ENCODE measurements around the gene POLQ. TPM values are rescaled to one million over a fixed set of nuclear protein-coding genes. Genes with fewer than 3 reads are reported as not detected.
A peak's percentile ranks its signal among the peaks of the same experiment; 100 is the strongest.
"Not testable (repeated sequence)": the region's sequence is repeated elsewhere in the genome, so short reads cannot be mapped to it uniquely, and the experiment has no call there.

POLQ gene
- total RNA-seq (under 1 TPM; 0.13 to 0.90 (median 0.50) TPM), polyA plus RNA-seq (under 1 TPM; 0.01 to 0.30 (median 0.04) TPM)
- long read RNA-seq, donor 1, result 0 reads
- long read RNA-seq, donor 2, result 0 reads

DNA sequence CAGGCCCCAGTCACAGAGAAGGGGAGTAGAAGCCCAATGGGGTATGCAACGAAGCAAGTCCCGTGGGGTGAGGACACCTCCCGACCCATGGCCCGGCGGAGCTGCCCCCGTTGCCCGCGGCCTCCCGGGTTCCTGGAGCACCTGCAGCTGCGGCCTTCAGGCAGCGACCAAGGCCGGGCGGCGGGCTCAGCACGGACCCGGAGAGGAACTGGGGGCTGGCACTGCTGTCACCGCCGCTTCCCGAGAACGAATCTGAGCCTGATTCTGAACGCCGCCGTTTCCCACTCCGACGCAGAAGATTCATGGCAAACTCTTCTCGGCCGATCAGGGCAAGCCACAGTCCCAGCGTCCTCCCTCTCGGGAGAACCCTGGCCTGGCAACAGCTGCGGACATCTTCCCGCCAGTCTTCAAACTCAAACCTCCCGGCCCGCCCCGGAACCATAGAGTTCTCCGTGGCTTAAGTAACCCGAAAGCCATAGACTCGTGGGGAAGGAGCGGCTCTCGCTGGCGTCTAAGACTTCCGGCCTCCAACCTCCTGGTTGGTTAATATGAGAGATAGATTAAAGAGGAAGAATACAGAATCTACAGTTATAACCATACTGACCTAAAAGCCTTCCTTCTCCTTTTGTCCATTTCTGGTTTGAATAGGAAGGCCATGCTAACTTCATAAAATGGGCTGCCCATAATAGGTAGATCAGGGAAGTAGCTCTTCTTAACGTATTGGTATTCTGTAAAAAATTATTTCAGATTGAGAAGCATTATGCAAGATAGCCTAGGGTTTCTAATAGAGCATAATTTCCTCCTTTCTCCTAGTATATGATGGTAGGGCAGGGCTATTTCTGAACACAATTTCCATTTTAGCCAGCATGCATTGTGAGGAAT is at the start of gene POLQ:
Gene POLQ (minus strand): TSS at position 415 of the 882 bp plus-strand sequence. CDS start 111 bp downstream, at position 304.
- ATAC-seq, result peak; percentile 97 to 99 (median 98)
- Histone ChIP-seq H3K36me3 (ENCODE audit: insufficient read depth in 1 of 2, low read depth in 1 of 2) (no peaks in the 10 kb centered on the region), H3K27me3 (ENCODE audit: insufficient read depth in 3 of 3, low read length in 2 of 3) (no peaks in the 10 kb centered on the region), H3K9me3 (no peaks in the 10 kb centered on the region), H3K27ac (peak within 1 kb of the TSS; percentile 80), H3K4me3 (peak within 1 kb of the TSS; percentile 75), H3K4me1 (peaks cover 6% of the 10 kb centered on the region)
- WGBS, 3 donors, result 0% methylated on average over 38 to 42 of the region's 42 CpGs
- DNase-seq, result peak; percentile 87 to 93
- TF ChIP-seq, protein P1, sequence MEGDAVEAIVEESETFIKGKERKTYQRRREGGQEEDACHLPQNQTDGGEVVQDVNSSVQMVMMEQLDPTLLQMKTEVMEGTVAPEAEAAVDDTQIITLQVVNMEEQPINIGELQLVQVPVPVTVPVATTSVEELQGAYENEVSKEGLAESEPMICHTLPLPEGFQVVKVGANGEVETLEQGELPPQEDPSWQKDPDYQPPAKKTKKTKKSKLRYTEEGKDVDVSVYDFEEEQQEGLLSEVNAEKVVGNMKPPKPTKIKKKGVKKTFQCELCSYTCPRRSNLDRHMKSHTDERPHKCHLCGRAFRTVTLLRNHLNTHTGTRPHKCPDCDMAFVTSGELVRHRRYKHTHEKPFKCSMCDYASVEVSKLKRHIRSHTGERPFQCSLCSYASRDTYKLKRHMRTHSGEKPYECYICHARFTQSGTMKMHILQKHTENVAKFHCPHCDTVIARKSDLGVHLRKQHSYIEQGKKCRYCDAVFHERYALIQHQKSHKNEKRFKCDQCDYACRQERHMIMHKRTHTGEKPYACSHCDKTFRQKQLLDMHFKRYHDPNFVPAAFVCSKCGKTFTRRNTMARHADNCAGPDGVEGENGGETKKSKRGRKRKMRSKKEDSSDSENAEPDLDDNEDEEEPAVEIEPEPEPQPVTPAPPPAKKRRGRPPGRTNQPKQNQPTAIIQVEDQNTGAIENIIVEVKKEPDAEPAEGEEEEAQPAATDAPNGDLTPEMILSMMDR (IDR thresholded peaks at IDR 0.05), result no peak
- intact Hi-C loops (cut with DNase I), result loop anchor here (5.0 to 10.0 kb wide), 9 partner anchors 46 to 1139 kb away; partner anchors contain the start of genes EAF2 (in 1 of the 2), FAM162A (in 1 of the 2), FBXO40 (in 1 of the 2) and IQCB1 (in 1 of the 2)

GRCh38 chr3:121594850-121595249 is 49.1 kb upstream of the POLQ start:
- ATAC-seq (peak in 1 of 4 donors; percentile 17), DNase-seq (no peak)
- TF ChIP-seq, protein P1 (IDR thresholded peaks at IDR 0.05), result no peak
- peaks cover 22% of the 10 kb centered on the region for H3K4me1 ChIP-seq
- no peaks in the 10 kb centered on the region for H3K36me3 ChIP-seq (ENCODE audit: insufficient read depth in 1 of 2, low read depth in 1 of 2)
- intact Hi-C loops (cut with DNase I), result loop anchor here in 1 of 2 donors (5.0 kb wide), 2 partner anchors 48 to 52 kb away; partner anchors contain the start of gene POLQ
- no peaks in the 10 kb centered on the region for H3K27me3 ChIP-seq (ENCODE audit: insufficient read depth in 3 of 3, low read length in 2 of 3)
- 18 to 25% (median 21%) methylated on average over 2 of the region's 2 CpGs for WGBS, 3 donors
- no peaks in the 10 kb centered on the region for H3K9me3 ChIP-seq
- H3K27ac ChIP-seq, result peak overlapping the region; percentile 94
- H3K4me3 ChIP-seq, result peak overlapping the region; percentile 63

- peak in 1 of 4 donors; percentile 18 for ATAC-seq
- intact Hi-C loops (cut with DNase I), result loop anchor here in 1 of 2 donors (5.0 kb wide), 1 partner anchor 47 kb away; the partner anchor contains the start of gene POLQ
- not testable (repeated sequence) for H3K36me3 ChIP-seq (ENCODE audit: insufficient read depth in 1 of 2, low read depth in 1 of 2); H3K27me3 ChIP-seq (ENCODE audit: insufficient read depth in 3 of 3, low read length in 2 of 3); DNase-seq; H3K9me3 ChIP-seq
- peaks cover 22% of the 10 kb centered on the region for H3K4me1 ChIP-seq
- peak overlapping the region; percentile 63 for H3K4me3 ChIP-seq
- peak overlapping the region; percentile 94 for H3K27ac ChIP-seq
- 40 to 72% (median 48%) methylated on average over 4 of the region's 4 CpGs for WGBS, 3 donors
Measured at GRCh38 chr3:121593806-121594205, 48.0 kb upstream of the POLQ start.

DNA sequence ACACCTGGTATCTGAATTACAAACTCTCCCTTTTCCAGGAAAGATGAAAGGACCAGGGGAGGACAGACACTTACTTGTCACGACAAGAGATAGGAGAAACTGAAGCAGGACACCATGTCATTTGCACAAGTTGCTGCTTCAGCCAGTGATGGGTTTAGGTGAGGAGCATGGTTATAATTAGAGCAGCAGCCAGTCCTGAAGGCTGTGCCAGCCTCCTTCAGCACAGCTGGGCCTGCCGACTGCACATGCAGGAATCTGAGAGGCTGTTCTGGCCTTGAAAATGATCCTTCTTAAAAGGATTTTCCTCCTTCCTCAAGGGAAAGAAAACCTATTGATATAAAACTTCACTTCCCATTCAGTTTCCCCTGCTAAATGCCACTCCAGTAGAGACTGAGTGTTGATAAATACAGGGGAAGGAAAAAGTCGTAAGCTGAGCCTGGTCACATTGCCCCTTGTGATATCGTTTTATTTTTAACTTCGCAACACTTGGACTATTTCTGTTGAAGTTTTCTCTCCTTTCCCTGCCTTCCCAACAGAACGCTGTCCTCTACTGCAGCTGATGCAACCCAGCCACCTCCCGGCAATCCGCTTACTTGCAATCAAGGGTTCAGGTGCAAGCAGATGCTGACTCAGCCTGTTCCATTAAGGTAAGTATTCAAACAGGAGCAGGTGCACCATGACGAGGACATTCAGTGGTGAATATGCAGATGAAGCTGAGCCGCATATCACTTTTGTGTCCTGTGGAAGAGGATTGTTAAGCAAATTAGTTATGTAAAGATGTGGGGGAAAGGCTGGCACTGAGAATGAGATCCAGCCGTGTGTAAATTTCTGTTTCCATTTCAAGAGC is 47.3 kb upstream of the POLQ start, which contains the start of gene FBXO40:
Gene FBXO40 (plus strand): TSS at position 524 of the 847 bp plus-strand sequence. CDS start 27,197 bp downstream, outside the sequence.
- peak within 1 kb of the TSS; percentile 94 for H3K27ac ChIP-seq
- no peaks in the 10 kb centered on the region for H3K36me3 ChIP-seq (ENCODE audit: insufficient read depth in 1 of 2, low read depth in 1 of 2)
- TF ChIP-seq, protein P1 (IDR thresholded peaks at IDR 0.05), result no peak
- WGBS, 3 donors, result 15 to 20% (median 18%) methylated on average over 11 of the region's 11 CpGs
- H3K9me3 ChIP-seq, result no peaks in the 10 kb centered on the region
- peak; percentile 88 to 91 (median 88) for ATAC-seq
- no peaks in the 10 kb centered on the region for H3K27me3 ChIP-seq (ENCODE audit: insufficient read depth in 3 of 3, low read length in 2 of 3)
- DNase-seq, result peak; percentile 31 to 78
- intact Hi-C loops (cut with DNase I), result loop anchor here in 1 of 2 donors (5.0 kb wide), 1 partner anchor 46 kb away; the partner anchor contains the start of gene POLQ
- peak within 1 kb of the TSS; percentile 63 for H3K4me3 ChIP-seq
- H3K4me1 ChIP-seq, result peaks cover 22% of the 10 kb centered on the region
